HEK293 (cell line): Measurements from ENCODE around the gene FIBCD1.
A peak's percentile ranks its signal among the peaks of the same experiment; 100 is the strongest.

Source experiments
- CTCF ChIA-PET: fragments of 350-600 bp; formaldehyde crosslinking; extraction: SDS; loops from one replicate; lab custom pipeline; 2021; ENCODE audit warnings: antibody characterized with exemption; lab: Yijun Ruan, JAX
- POLR2A ChIA-PET: fragments of 300-600 bp; formaldehyde crosslinking; extraction: SDS; loops from one replicate; lab custom pipeline; 2020; ENCODE audit warnings: antibody characterized with exemption, inconsistent platforms; lab: Yijun Ruan, JAX
- H3K27ac ChIP-seq: fragments of 200-500 bp; sonication (Bioruptor generic); 2 replicates; pipeline ENCODE4 v1.5.1; 2014; ENCODE audit warnings: low read depth, low read length, control low read depth, inconsistent platforms; ENCODE audit errors: extremely low read depth
- H3K36me3 ChIP-seq, 2 experiments: fragments of 200-500 bp in 1 of 2; sonication (Bioruptor generic) in 1 of 2; 1 replicate in 1 of 2; 2 replicates in 1 of 2; pipeline ENCODE4 v1.5.1; 2014 to 2017; ENCODE audit warnings: inconsistent platforms in 2 of 2, low read length in 2 of 2; ENCODE audit not compliant: control insufficient read depth in 2 of 2, insufficient read depth in 1 of 2
- H3K4me1 ChIP-seq: fragments of 200-500 bp; sonication (Bioruptor generic); 2 replicates; pipeline ENCODE4 v1.5.1; 2014; ENCODE audit warnings: mild to moderate bottlenecking, low read length, inconsistent platforms; ENCODE audit not compliant: control insufficient read depth, insufficient read depth
- H3K4me3 ChIP-seq: 2 replicates; pipeline ENCODE4 v1.5.1; 2011; ENCODE audit warnings: low read depth, mild to moderate bottlenecking, control low read depth, low read length, moderate library complexity
- H3K9me3 ChIP-seq: fragments of 200-500 bp; sonication (Bioruptor generic); 2 replicates; pipeline ENCODE4 v1.5.1; 2014; ENCODE audit warnings: low read depth, low read length, inconsistent platforms; ENCODE audit not compliant: control insufficient read depth, insufficient read depth
- EGR2 ChIP-seq: fragments of 450-650 bp; formaldehyde crosslinking; IDR thresholded peaks from 2 replicates; pipeline ENCODE4 v1.5.1; 2016; ENCODE audit warnings: low read depth, missing biosample characterization, missing genetic modification characterization
- FEZF1 ChIP-seq: fragments of 450-650 bp; formaldehyde crosslinking; IDR thresholded peaks from 2 replicates; pipeline ENCODE4 v1.5.1; 2016; ENCODE audit warnings: missing biosample characterization, missing genetic modification characterization
- GLIS2 ChIP-seq: fragments of 450-650 bp; formaldehyde crosslinking; IDR thresholded peaks from 2 replicates; pipeline ENCODE4 v1.5.1; 2016; ENCODE audit warnings: missing biosample characterization, missing genetic modification characterization
- KLF1 ChIP-seq: fragments of 450-650 bp; formaldehyde crosslinking; IDR thresholded peaks from 2 replicates; pipeline ENCODE4 v1.5.1; 2016; ENCODE audit warnings: missing biosample characterization, missing genetic modification characterization
- KLF17 ChIP-seq: fragments of 450-650 bp; formaldehyde crosslinking; IDR thresholded peaks from 2 replicates; pipeline ENCODE4 v1.5.1; 2016; ENCODE audit warnings: missing biosample characterization, missing genetic modification characterization
- KLF9 ChIP-seq: fragments of 450-650 bp; formaldehyde crosslinking; IDR thresholded peaks from 2 replicates; pipeline ENCODE4 v1.5.1; 2016; ENCODE audit warnings: missing biosample characterization, missing genetic modification characterization, low read depth
- PATZ1 ChIP-seq: fragments of 450-650 bp; formaldehyde crosslinking; IDR thresholded peaks from 2 replicates; pipeline ENCODE4 v1.5.1; 2016; ENCODE audit warnings: missing biosample characterization, missing genetic modification characterization
- SETDB1 ChIP-seq: IDR thresholded peaks from one replicate; pipeline ENCODE4 v1.6.1; 2017; ENCODE audit warnings: mild to moderate bottlenecking, low read length, moderate library complexity, mixed read lengths; ENCODE audit not compliant: insufficient read length
- ZIC2 ChIP-seq: fragments of 450-650 bp; formaldehyde crosslinking; IDR thresholded peaks from 2 replicates; pipeline ENCODE4 v1.5.1; 2016; ENCODE audit warnings: missing biosample characterization, missing genetic modification characterization
- ZNF132 ChIP-seq: fragments of 450-650 bp; formaldehyde crosslinking; IDR thresholded peaks from 2 replicates; pipeline ENCODE4 v1.5.1; 2017; ENCODE audit warnings: missing biosample characterization, missing genetic modification characterization, borderline replicate concordance
- ZNF133 ChIP-seq: fragments of 450-650 bp; formaldehyde crosslinking; IDR thresholded peaks from 2 replicates; pipeline ENCODE4 v1.5.1; 2016; ENCODE audit warnings: missing biosample characterization, missing genetic modification characterization
- ZNF146 ChIP-seq: fragments of 450-650 bp; formaldehyde crosslinking; IDR thresholded peaks from 2 replicates; pipeline ENCODE4 v1.5.1; 2016; ENCODE audit warnings: missing biosample characterization, missing genetic modification characterization
- ZNF211 ChIP-seq: fragments of 450-650 bp; formaldehyde crosslinking; IDR thresholded peaks from 2 replicates; pipeline ENCODE4 v1.5.1; 2016; ENCODE audit warnings: low read depth, missing biosample characterization, missing genetic modification characterization
- ZNF214 ChIP-seq: fragments of 450-650 bp; formaldehyde crosslinking; IDR thresholded peaks from 2 replicates; pipeline ENCODE4 v1.5.1; 2017; ENCODE audit warnings: missing biosample characterization, mild to moderate bottlenecking, missing genetic modification characterization, borderline replicate concordance
- ZNF223 ChIP-seq: fragments of 450-650 bp; formaldehyde crosslinking; IDR thresholded peaks from 2 replicates; pipeline ENCODE4 v1.5.1; 2016; ENCODE audit warnings: missing biosample characterization, missing genetic modification characterization
- ZNF239 ChIP-seq: fragments of 450-650 bp; formaldehyde crosslinking; IDR thresholded peaks from 2 replicates; pipeline ENCODE4 v1.5.1; 2016; ENCODE audit warnings: missing biosample characterization, missing genetic modification characterization
- ZNF335 ChIP-seq: fragments of 450-650 bp; formaldehyde crosslinking; conservative IDR thresholded peaks from 2 replicates; pipeline ENCODE4 v1.5.1; 2016; ENCODE audit warnings: missing biosample characterization, missing genetic modification characterization
- ZNF341 ChIP-seq: fragments of 450-650 bp; formaldehyde crosslinking; IDR thresholded peaks from 2 replicates; pipeline ENCODE4; 2016; ENCODE audit warnings: low read depth, missing biosample characterization, missing genetic modification characterization
- ZNF394 ChIP-seq: fragments of 450-650 bp; formaldehyde crosslinking; IDR thresholded peaks from 2 replicates; pipeline ENCODE4 v1.5.1; 2016; ENCODE audit warnings: missing biosample characterization, missing genetic modification characterization, mild to moderate bottlenecking, moderate library complexity, borderline replicate concordance
- ZNF473 ChIP-seq: fragments of 450-650 bp; formaldehyde crosslinking; IDR thresholded peaks from 2 replicates; pipeline ENCODE4 v1.5.1; 2017; ENCODE audit warnings: missing biosample characterization, missing genetic modification characterization
- ZNF48 ChIP-seq: fragments of 450-650 bp; formaldehyde crosslinking; IDR thresholded peaks from 2 replicates; pipeline ENCODE4 v1.5.1; 2016; ENCODE audit warnings: missing biosample characterization, missing genetic modification characterization
- ZNF488 ChIP-seq: fragments of 450-650 bp; formaldehyde crosslinking; IDR thresholded peaks from 2 replicates; pipeline ENCODE4 v1.5.1; 2016; ENCODE audit warnings: missing biosample characterization, missing genetic modification characterization
- ZNF529 ChIP-seq: fragments of 450-650 bp; formaldehyde crosslinking; IDR thresholded peaks from 2 replicates; pipeline ENCODE4 v1.5.1; 2017; ENCODE audit warnings: missing genetic modification characterization, missing biosample characterization; ENCODE audit not compliant: insufficient replicate concordance
- ZNF549 ChIP-seq: fragments of 450-650 bp; IDR thresholded peaks from 2 replicates; pipeline ENCODE4 v1.5.1; 2018; ENCODE audit warnings: missing biosample characterization, missing genetic modification characterization, mild to moderate bottlenecking, inconsistent platforms, moderate library complexity
- ZNF571 ChIP-seq: fragments of 450-650 bp; formaldehyde crosslinking; IDR thresholded peaks from 2 replicates; pipeline ENCODE4 v1.5.0; 2017; ENCODE audit warnings: missing biosample characterization, missing genetic modification characterization
- ZNF585B ChIP-seq: fragments of 450-650 bp; formaldehyde crosslinking; IDR thresholded peaks from 2 replicates; pipeline ENCODE4 v1.5.1; 2016; ENCODE audit warnings: missing biosample characterization, missing genetic modification characterization
- ZNF701 ChIP-seq: fragments of 450-650 bp; formaldehyde crosslinking; IDR thresholded peaks from 2 replicates; pipeline ENCODE4 v1.5.1; 2016; ENCODE audit warnings: missing biosample characterization, missing genetic modification characterization
- ZNF777 ChIP-seq: fragments of 450-650 bp; formaldehyde crosslinking; IDR thresholded peaks from 2 replicates; pipeline ENCODE4 v1.5.1; 2017; ENCODE audit warnings: missing biosample characterization, missing genetic modification characterization, borderline replicate concordance
- ZNF837 ChIP-seq: fragments of 450-650 bp; formaldehyde crosslinking; IDR thresholded peaks from 2 replicates; pipeline ENCODE4 v1.5.1; 2016; ENCODE audit warnings: missing biosample characterization, missing genetic modification characterization
- ZSCAN23 ChIP-seq: fragments of 450-650 bp; formaldehyde crosslinking; IDR thresholded peaks from 2 replicates; pipeline ENCODE4 v1.5.1; 2016; ENCODE audit warnings: missing biosample characterization, missing genetic modification characterization
- TF ChIP-seq, protein P1 (sequence below): fragments of 450-650 bp; formaldehyde crosslinking; IDR thresholded peaks from 2 replicates; pipeline ENCODE4 v1.5.1; 2016; ENCODE audit warnings: missing biosample characterization, missing genetic modification characterization
- TF ChIP-seq, protein P2 (sequence below): fragments of 450-650 bp; formaldehyde crosslinking; IDR thresholded peaks from 2 replicates; pipeline ENCODE4 v1.5.1; 2016; ENCODE audit warnings: missing biosample characterization, missing genetic modification characterization, borderline replicate concordance

The FIBCD1 gene

DNA sequence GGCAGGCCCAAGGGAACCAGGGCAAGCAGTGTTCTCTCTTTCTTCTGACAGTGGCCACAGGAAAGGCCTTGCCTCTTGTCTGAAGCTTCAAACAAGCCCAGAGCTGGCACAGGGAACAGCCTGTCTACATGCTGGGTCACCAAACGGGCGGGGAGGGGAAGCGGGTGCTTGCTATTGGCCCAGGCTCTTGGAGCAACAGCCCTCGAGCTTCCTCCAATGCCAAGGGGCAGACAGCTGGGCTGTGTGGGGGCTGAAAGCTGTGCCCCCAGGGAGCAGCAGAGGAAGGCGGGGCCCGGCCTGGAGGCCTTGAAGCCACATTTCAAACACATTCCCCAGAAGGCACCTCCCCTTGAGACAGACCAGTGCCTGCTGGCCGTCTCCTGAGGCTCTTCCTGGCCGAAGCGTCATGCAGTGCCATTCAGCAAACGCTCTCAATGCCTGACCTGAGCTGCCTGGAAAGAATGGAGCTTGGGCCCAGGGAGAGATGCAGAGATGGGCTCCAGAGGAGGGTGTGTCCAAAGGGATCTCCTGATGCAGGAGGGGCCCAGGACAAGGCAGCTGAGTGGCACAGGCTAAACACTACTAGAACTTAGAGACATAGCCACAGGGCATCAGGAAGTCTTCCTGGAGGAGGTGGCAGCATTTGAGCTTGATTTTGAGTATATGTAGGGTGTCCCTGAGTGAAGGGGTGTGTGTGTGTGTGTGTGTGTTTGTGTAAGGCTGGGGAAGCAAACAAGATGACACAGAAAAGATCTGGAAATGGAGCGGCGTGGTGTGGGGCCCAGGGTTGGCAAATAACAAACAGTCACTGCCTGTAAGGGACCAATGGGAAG is 2.5 kb downstream of the FIBCD1 start:
- H3K36me3 ChIP-seq: no peaks in the 10 kb centered on the region
- no peak overlapping the region for H3K27ac ChIP-seq
- H3K9me3 ChIP-seq: no peaks in the 10 kb centered on the region
- CTCF ChIA-PET: interaction anchor here (0.5 to 2.9 kb wide), 13 partner anchors 9 to 1802 kb away, joined by 3 to 25 read pairs (median 4); no protein-coding TSS in a partner anchor
- H3K4me1 ChIP-seq: no peaks in the 10 kb centered on the region
- no peak overlapping the region for H3K4me3 ChIP-seq
- POLR2A ChIA-PET: interaction anchor here (0.8 kb wide), 1 partner anchor 8 kb away, joined by 4 read pairs; no protein-coding TSS in a partner anchor
- TF ChIP-seq PATZ1 (peak; percentile 51), EGR2 (0 out of 2 replicates have a peak, but pooled peaks have one; percentile 11), SETDB1 (no peak), ZNF133 (tag by site-specific recombination) (no peak), ZNF132 (no peak), ZNF211 (tag by site-specific recombination) (no peak), ZNF223 (tag by site-specific recombination) (no peak), ZNF239 (no peak), ZSCAN23 (tag by site-specific recombination) (no peak), ZNF777 (no peak), ZNF701 (tag by site-specific recombination) (no peak), ZNF571 (tag by site-specific recombination) (no peak), ZNF146 (tag by site-specific recombination) (no peak), ZNF48 (no peak), ZNF837 (no peak), ZNF529 (tag by site-specific recombination) (no peak), ZNF549 (tag by site-specific recombination) (no peak), ZNF335 (tag by site-specific recombination) (no peak), ZNF585B (tag by site-specific recombination) (no peak), FEZF1 (tag by site-specific recombination) (no peak), ZNF341 (tag by site-specific recombination) (peak; percentile 79), ZNF488 (no peak), ZIC2 (tag by site-specific recombination) (no peak; the same call in 1 of the 2 replicates), KLF1 (peak; percentile 34; the same call in 1 of the 2 replicates), ZNF394 (no peak), GLIS2 (peak; percentile 47; the same call in 1 of the 2 replicates), KLF17 (tag by site-specific recombination) (no peak), ZNF214 (tag by site-specific recombination) (no peak), ZNF473 (tag by site-specific recombination) (no peak), KLF9 (peak; percentile 51)
- TF ChIP-seq, protein P1, sequence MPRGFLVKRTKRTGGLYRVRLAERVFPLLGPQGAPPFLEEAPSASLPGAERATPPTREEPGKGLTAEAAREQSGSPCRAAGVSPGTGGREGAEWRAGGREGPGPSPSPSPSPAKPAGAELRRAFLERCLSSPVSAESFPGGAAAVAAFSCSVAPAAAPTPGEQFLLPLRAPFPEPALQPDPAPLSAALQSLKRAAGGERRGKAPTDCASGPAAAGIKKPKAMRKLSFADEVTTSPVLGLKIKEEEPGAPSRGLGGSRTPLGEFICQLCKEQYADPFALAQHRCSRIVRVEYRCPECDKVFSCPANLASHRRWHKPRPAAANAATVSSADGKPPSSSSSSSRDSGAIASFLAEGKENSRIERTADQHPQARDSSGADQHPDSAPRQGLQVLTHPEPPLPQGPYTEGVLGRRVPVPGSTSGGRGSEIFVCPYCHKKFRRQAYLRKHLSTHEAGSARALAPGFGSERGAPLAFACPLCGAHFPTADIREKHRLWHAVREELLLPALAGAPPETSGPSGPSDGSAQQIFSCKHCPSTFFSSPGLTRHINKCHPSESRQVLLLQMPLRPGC (tag by site-specific recombination): no peak
- TF ChIP-seq, protein P2, sequence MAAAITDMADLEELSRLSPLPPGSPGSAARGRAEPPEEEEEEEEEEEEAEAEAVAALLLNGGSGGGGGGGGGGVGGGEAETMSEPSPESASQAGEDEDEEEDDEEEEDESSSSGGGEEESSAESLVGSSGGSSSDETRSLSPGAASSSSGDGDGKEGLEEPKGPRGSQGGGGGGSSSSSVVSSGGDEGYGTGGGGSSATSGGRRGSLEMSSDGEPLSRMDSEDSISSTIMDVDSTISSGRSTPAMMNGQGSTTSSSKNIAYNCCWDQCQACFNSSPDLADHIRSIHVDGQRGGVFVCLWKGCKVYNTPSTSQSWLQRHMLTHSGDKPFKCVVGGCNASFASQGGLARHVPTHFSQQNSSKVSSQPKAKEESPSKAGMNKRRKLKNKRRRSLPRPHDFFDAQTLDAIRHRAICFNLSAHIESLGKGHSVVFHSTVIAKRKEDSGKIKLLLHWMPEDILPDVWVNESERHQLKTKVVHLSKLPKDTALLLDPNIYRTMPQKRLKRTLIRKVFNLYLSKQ (tag by site-specific recombination): no peak
